Activated CD4-positive, alpha-beta T cell treated with anti-CD3 and anti-CD28 coated beads, Interleukin-2, amount 10 ng/mL, durations not matched to agents 7 days and 5 days (primary cell): Measurements from ENCODE around the gene NSUN2. TPM values are rescaled to one million over a fixed set of nuclear protein-coding genes. Genes with fewer than 3 reads are reported as not detected.
A peak's percentile ranks its signal among the peaks of the same experiment; 100 is the strongest.

Experiments
- CTCF ChIA-PET: fragments of 350-600 bp; sonication (Branson Sonifier 250); formaldehyde crosslinking; loops from one replicate; lab custom pipeline; 2021; ENCODE audit warnings: antibody characterized with exemption; lab: Charles Lee
- POLR2A ChIA-PET: fragments of 350-600 bp; sonication (Branson Sonifier 250); formaldehyde crosslinking; loops from one replicate; lab custom pipeline; 2021; ENCODE audit warnings: antibody characterized with exemption; lab: Charles Lee
- DNase-seq: peaks from one replicate; pipeline ENCODE4 v3.0.0-alpha.2; 2020
- H3K27ac Mint-ChIP-seq: one replicate; pipeline ENCODE4 v1.8.0; 2021; ENCODE audit warnings: mild to moderate bottlenecking, moderate library complexity, mixed read lengths
- H3K27me3 Mint-ChIP-seq: one replicate; pipeline ENCODE4 v1.8.0; 2021; ENCODE audit warnings: mixed read lengths
- H3K36me3 Mint-ChIP-seq: one replicate; pipeline ENCODE4 v1.8.0; 2021; ENCODE audit warnings: low read depth, mixed read lengths
- H3K4me1 Mint-ChIP-seq: one replicate; pipeline ENCODE4 v1.8.0; 2021; ENCODE audit warnings: mixed read lengths
- H3K4me3 Mint-ChIP-seq: one replicate; pipeline ENCODE4 v1.8.0; 2021; ENCODE audit warnings: mild to moderate bottlenecking, moderate library complexity, mixed read lengths
- H3K9me3 Mint-ChIP-seq: one replicate; pipeline ENCODE4 v1.8.0; 2021; ENCODE audit warnings: mixed read lengths
- total RNA-seq, 2 experiments: library from RNA; stranded (reverse); gene quantifications; one replicate each; pipeline ENCODE4 v1.2.3, GENCODE V29; 2021

NSUN2 gene
- total RNA-seq, 2 experiments from 2014 or later: 67.1 to 74.5 TPM

GRCh38 chr5:6584101-6584645 is 48.7 kb downstream of the NSUN2 start:
- CTCF ChIA-PET: no interaction called here
- Mint-ChIP-seq H3K4me3 (no peak overlapping the region), H3K4me1 (no peaks in the 10 kb centered on the region), H3K27me3 (peaks cover 61% of the 10 kb centered on the region), H3K27ac (no peak overlapping the region), H3K9me3 (no peaks in the 10 kb centered on the region), H3K36me3 (no peaks in the 10 kb centered on the region)
- no peak for DNase-seq
- POLR2A ChIA-PET: no interaction called here

- H3K27me3 Mint-ChIP-seq: peaks cover 63% of the 10 kb centered on the region
- no peaks in the 10 kb centered on the region for H3K36me3 Mint-ChIP-seq
- ChIA-PET POLR2A (no interaction called here), CTCF (no interaction called here)
- no peak overlapping the region for H3K27ac Mint-ChIP-seq
- no peaks in the 10 kb centered on the region for H3K4me1 Mint-ChIP-seq
- no peaks in the 10 kb centered on the region for H3K9me3 Mint-ChIP-seq
- H3K4me3 Mint-ChIP-seq: no peak overlapping the region
- peak; percentile 11 for DNase-seq
These were observed 49.6 kb downstream of the NSUN2 start for GRCh38 chr5:6583049-6583880.

GRCh38 chr5:6582507-6583048 is 50.3 kb downstream of the NSUN2 start:
- no peaks in the 10 kb centered on the region for H3K9me3 Mint-ChIP-seq
- peak overlapping the region; percentile 16 for H3K4me3 Mint-ChIP-seq
- peaks cover 64% of the 10 kb centered on the region for H3K27me3 Mint-ChIP-seq
- no peaks in the 10 kb centered on the region for H3K4me1 Mint-ChIP-seq
- no peaks in the 10 kb centered on the region for H3K36me3 Mint-ChIP-seq
- CTCF ChIA-PET: no interaction called here
- POLR2A ChIA-PET: no interaction called here
- DNase-seq: no peak
- no peak overlapping the region for H3K27ac Mint-ChIP-seq

DNA sequence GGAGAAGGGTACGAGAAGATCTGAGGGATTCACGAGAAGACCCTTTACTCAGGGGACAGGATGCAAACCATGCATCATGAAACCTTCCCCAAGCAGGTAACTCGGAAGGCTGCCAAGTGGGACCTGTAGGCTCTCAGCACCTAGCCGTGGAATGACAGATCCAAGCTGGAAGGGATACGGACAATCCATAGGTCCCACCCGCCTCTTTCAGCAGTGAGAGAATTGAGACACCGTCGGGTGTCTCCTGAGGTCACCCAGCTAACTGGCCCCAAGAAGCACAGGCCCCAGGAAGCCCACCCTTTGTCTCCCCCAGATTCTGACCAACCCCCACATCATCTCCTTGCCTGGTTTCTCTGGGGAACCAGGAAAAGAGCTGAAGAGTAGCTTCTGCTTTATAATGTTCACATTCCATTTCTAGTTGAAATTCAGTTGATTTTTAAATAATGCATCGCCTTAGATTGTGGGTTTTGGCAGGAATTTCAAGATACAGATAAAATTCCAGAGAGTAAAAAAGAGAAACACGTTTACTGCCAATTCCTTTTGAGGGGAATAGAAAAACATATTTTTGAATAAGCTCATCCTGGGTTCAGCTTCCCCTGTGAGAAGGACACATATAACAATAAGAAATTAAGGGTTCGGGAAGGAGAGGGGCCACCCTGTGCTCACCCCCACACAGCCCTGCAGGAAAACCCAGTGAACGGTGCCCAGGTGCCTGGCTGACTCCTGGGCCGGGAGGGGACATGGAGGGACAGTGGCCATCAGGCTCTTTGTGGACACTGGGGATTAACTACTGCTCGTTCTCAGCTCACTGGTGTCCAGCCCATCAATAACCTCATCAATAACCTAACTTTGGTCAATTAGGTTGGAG is 51.1 kb downstream of the NSUN2 start:
- CTCF ChIA-PET: no interaction called here
- no peak overlapping the region for H3K4me3 Mint-ChIP-seq
- POLR2A ChIA-PET: no interaction called here
- H3K4me1 Mint-ChIP-seq: no peaks in the 10 kb centered on the region
- H3K9me3 Mint-ChIP-seq: no peaks in the 10 kb centered on the region
- DNase-seq: no peak
- H3K27me3 Mint-ChIP-seq: peaks cover 58% of the 10 kb centered on the region
- H3K27ac Mint-ChIP-seq: no peak overlapping the region
- H3K36me3 Mint-ChIP-seq: no peaks in the 10 kb centered on the region

- H3K27ac Mint-ChIP-seq: no peak overlapping the region
- H3K9me3 Mint-ChIP-seq: no peaks in the 10 kb centered on the region
- CTCF ChIA-PET: no interaction called here
- no peaks in the 10 kb centered on the region for H3K36me3 Mint-ChIP-seq
- POLR2A ChIA-PET: no interaction called here
- no peak overlapping the region for H3K4me3 Mint-ChIP-seq
- H3K4me1 Mint-ChIP-seq: no peaks in the 10 kb centered on the region
- no peak for DNase-seq
- H3K27me3 Mint-ChIP-seq: peaks cover 51% of the 10 kb centered on the region
These were observed 51.8 kb downstream of the NSUN2 start for GRCh38 chr5:6581090-6581489.

DNA sequence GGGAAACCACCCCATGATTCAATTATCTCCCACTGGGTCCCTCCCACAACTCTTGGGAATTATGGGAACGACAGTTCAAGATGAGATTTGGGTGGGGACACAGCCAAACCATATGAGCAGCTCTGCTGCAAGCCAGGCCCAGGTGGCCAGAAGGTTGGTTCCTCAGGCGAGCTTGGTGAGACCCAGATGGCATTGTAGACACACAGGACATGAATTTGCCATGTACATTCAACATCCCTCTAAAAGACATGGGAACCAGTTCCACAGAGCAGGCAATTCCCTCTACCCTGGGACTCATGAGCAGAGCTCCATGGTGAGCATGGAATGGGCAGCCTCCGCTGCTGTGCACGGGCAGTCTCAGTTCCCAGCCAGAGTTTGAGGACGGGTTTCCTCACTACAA is 53.3 kb downstream of the NSUN2 start:
- DNase-seq: no peak
- no peaks in the 10 kb centered on the region for H3K9me3 Mint-ChIP-seq
- POLR2A ChIA-PET: no interaction called here

DNA sequence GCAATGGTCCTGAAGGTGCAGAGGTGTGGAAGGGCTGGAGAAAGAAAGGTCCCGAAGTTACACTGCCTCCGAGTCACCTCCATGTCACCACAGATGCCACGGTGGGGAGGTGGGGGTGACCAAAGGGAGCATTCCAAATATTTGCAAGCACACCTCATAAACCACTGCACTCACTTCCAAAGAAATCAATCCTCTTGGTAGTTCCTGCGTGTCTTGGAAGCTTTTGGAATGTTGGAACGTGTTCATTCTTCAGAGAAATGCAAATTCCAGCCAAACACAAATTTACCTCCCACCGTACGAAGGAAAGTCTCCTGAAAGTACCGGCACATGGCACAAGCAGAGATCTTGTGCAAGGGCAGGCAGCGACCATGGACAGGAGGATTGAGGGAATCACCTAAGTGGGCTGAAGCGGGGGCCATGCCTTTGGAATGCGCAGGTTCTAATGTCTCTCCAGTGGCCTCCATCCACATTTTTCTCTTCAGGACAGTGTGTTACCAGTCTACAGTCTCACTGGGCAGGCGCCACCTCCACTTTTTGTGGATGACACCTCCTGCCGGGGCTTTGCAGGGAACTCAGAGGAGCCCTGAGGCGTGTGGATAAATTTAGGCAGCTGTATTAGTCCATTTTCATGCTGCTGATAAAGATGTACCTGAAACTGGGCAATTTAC is 54.0 kb downstream of the NSUN2 start:
- Mint-ChIP-seq H3K27me3 (peaks cover 33% of the 10 kb centered on the region), H3K9me3 (no peaks in the 10 kb centered on the region), H3K4me3 (no peak overlapping the region), H3K27ac (no peak overlapping the region), H3K36me3 (no peaks in the 10 kb centered on the region), H3K4me1 (no peaks in the 10 kb centered on the region)
- no peak for DNase-seq
- ChIA-PET CTCF (no interaction called here), POLR2A (no interaction called here)

More for the DNA sequence above, 53.3 kb downstream of the NSUN2 start:
- Mint-ChIP-seq H3K4me3 (no peak overlapping the region), H3K27ac (no peak overlapping the region), H3K4me1 (no peaks in the 10 kb centered on the region), H3K27me3 (peaks cover 38% of the 10 kb centered on the region), H3K36me3 (no peaks in the 10 kb centered on the region)
- CTCF ChIA-PET: no interaction called here

DNA sequence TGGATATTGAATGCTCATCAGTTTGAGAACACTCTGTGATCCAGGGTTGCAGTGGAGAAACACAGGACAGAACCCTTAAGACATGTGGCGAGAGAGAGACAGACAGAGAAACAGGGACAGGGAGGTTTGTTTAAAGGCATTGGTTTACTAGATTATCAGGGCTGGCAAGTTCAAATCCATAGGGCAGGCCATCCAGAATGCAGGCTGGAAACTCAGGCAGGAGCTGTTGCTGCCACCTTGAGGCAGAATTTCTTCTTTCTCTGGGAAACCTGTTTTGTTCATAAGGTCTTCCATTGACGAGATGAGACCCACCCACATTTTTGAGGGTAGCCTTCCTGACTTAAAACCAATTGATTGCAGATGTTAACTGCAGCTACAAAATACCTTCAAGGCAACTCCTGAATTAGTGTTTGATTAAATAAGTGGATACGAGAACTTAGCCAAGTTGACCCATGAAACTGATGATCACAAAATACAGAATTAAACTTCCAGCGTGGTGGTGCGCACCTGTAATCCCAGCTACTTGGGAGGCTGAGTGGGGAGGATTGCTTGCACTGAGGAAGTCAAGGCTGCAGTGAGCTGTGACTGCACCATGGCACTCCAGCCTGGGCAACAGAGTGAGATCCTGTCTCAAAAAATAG is 55.9 kb downstream of the NSUN2 start:
- H3K9me3 Mint-ChIP-seq: no peaks in the 10 kb centered on the region
- H3K4me1 Mint-ChIP-seq: no peaks in the 10 kb centered on the region
- no peaks in the 10 kb centered on the region for H3K36me3 Mint-ChIP-seq
- ChIA-PET POLR2A (no interaction called here), CTCF (no interaction called here)
- peaks cover 24% of the 10 kb centered on the region for H3K27me3 Mint-ChIP-seq
- no peak overlapping the region for H3K4me3 Mint-ChIP-seq
- no peak overlapping the region for H3K27ac Mint-ChIP-seq
- peak; percentile 30 for DNase-seq

DNA sequence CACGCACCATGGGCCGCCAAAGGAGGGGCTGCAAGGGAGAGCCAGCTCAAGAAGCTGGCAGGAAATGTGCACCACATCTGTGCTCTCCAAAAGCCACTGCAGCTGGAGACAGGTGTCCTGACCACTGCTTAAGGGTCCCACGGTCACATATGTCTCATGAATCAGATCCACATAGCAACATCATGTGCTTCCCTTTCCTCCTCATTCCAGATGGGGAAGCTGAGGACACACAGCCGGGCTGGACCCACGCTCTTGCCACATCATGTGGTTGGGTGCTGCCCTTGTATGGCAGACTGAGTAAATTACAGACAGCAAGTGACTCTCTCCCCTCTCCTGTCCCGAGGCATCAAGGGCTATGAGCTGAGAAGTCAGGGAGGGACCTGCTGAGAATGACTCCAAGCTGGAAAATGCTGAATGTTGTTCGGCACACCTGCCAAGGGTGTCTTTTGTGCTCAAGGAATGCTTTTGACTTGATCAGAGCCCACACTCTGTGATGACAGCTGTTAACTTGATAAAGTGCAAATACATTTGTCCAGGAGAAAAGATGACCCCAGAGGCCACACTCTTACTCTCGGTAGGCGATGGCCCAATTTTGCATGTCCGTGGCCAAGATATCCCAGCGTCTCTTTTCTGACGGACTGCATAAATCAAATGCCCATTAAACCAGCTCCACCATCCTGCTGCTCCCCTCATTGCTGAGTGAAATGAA is 58.2 kb downstream of the NSUN2 start:
- Mint-ChIP-seq H3K36me3 (no peaks in the 10 kb centered on the region), H3K27me3 (peaks cover 5% of the 10 kb centered on the region), H3K9me3 (no peaks in the 10 kb centered on the region), H3K4me1 (no peaks in the 10 kb centered on the region), H3K27ac (no peak overlapping the region), H3K4me3 (no peak overlapping the region)
- DNase-seq: no peak
- ChIA-PET POLR2A (no interaction called here), CTCF (interaction anchor here (0.6 kb wide), 1 partner anchor 144 kb away, joined by 3 read pairs; no protein-coding TSS in a partner anchor)

- Mint-ChIP-seq H3K36me3 (no peaks in the 10 kb centered on the region), H3K27me3 (peaks cover 3% of the 10 kb centered on the region), H3K4me1 (no peaks in the 10 kb centered on the region), H3K4me3 (no peak overlapping the region), H3K27ac (no peak overlapping the region), H3K9me3 (no peaks in the 10 kb centered on the region)
- no peak for DNase-seq
- ChIA-PET CTCF (no interaction called here), POLR2A (no interaction called here)
These were observed 58.7 kb downstream of the NSUN2 start for GRCh38 chr5:6574111-6574510.

DNA sequence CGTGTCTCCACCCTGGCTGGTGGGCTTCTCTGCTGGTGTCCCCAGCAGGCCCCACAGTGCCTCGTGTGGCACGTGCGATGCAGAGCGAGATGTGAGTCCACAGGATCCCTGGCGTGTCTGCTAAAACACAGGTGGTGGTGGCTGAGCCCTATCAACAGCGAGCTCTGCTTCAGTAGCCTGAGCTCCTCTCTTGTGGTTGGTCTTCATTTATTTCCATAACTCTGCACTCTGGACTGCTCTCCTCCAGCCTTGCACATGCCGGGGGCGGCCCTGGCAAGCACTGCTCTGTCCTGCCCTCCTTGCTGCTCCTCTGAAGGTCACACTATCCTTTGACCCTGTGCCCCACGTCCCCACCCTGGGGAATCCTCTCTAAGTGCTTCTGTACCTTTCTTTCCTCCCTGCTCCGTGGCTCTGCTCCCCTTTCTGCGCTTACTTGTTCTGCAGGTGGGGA is 59.2 kb downstream of the NSUN2 start:
- ChIA-PET POLR2A (no interaction called here), CTCF (no interaction called here)
- Mint-ChIP-seq H3K36me3 (no peaks in the 10 kb centered on the region), H3K27me3 (peaks cover 3% of the 10 kb centered on the region), H3K4me3 (no peak overlapping the region), H3K9me3 (no peaks in the 10 kb centered on the region), H3K27ac (no peak overlapping the region), H3K4me1 (no peaks in the 10 kb centered on the region)
- DNase-seq: no peak
